Measurements from ENCODE around the gene SLC2A14. TPM values are rescaled to one million over a fixed set of nuclear protein-coding genes. Genes with fewer than 3 reads are reported as not detected.
"Not testable (repeated sequence)": the region's sequence is repeated elsewhere in the genome, so short reads cannot be mapped to it uniquely, and the experiment has no call there.

Gene SLC2A14
- total RNA-seq, 4 donors from 2014 or later, result 0.59 to 1.9 (median 0.83) TPM; not detected in 1

GRCh38 chr12:7870335-7870734 lies 2.4 kb downstream of the SLC2A14 start:
- H3K36me3 ChIP-seq, result no peaks in the 10 kb centered on the region
- H3K4me3 ChIP-seq, result no peak overlapping the region
- peaks cover 7% of the 10 kb centered on the region for H3K4me1 ChIP-seq
- TF ChIP-seq CTCF (IDR thresholded peaks at IDR 0.05) (no peak), EP300 (IDR thresholded peaks at IDR 0.05) (no peak)
- 69% methylated on average over 3 of the region's 3 CpGs for WGBS
- no peaks in the 10 kb centered on the region for H3K9me3 ChIP-seq
- H3K27ac ChIP-seq, result no peak overlapping the region
- no peak for DNase-seq (ENCODE audit: low spot score in 2 of 2)
- peaks cover 29% of the 10 kb centered on the region for H3K27me3 ChIP-seq

GRCh38 chr12:7869137-7869536 lies 3.6 kb downstream of the SLC2A14 start:
- Histone ChIP-seq H3K9me3 (no peaks in the 10 kb centered on the region), H3K36me3 (no peaks in the 10 kb centered on the region), H3K27me3 (peaks cover 29% of the 10 kb centered on the region), H3K4me1 (peaks cover 7% of the 10 kb centered on the region), H3K4me3 (no peak overlapping the region), H3K27ac (no peak overlapping the region)
- 54% methylated on average over 4 of the region's 4 CpGs for WGBS
- DNase-seq (ENCODE audit: low spot score in 2 of 2), result no peak
- no peak for TF ChIP-seq POLR2A (IDR thresholded peaks at IDR 0.05)
- no peak for TF ChIP-seq EP300 (IDR thresholded peaks at IDR 0.05)
- TF ChIP-seq CTCF (IDR thresholded peaks at IDR 0.05), result no peak
- TF ChIP-seq POLR2AphosphoS5 (IDR thresholded peaks at IDR 0.05), result no peak

GRCh38 chr12:7868391-7868790 lies 4.3 kb downstream of the SLC2A14 start:
- WGBS, result 78% methylated on average over 4 of the region's 4 CpGs
- Histone ChIP-seq H3K4me3 (no peak overlapping the region), H3K36me3 (no peaks in the 10 kb centered on the region), H3K4me1 (peaks cover 7% of the 10 kb centered on the region), H3K27ac (no peak overlapping the region), H3K27me3 (peaks cover 25% of the 10 kb centered on the region), H3K9me3 (no peaks in the 10 kb centered on the region)
- no peak for DNase-seq (ENCODE audit: low spot score in 2 of 2)
- no peak for TF ChIP-seq CTCF (IDR thresholded peaks at IDR 0.05)
- TF ChIP-seq EP300 (IDR thresholded peaks at IDR 0.05), result no peak
- no peak for TF ChIP-seq POLR2A (IDR thresholded peaks at IDR 0.05)
- no peak for TF ChIP-seq POLR2AphosphoS5 (IDR thresholded peaks at IDR 0.05)

GRCh38 chr12:7864601-7865150 lies 8.0 kb downstream of the SLC2A14 start:
- WGBS, result 87% methylated on average over 12 of the region's 12 CpGs
- no peak for DNase-seq (ENCODE audit: low spot score in 2 of 2)
- Histone ChIP-seq H3K27ac (no peak overlapping the region), H3K4me3 (no peak overlapping the region), H3K36me3 (no peaks in the 10 kb centered on the region), H3K9me3 (no peaks in the 10 kb centered on the region), H3K4me1 (peaks cover 4% of the 10 kb centered on the region), H3K27me3 (no peaks in the 10 kb centered on the region)
- no peak for TF ChIP-seq POLR2AphosphoS5 (IDR thresholded peaks at IDR 0.05)
- TF ChIP-seq CTCF (IDR thresholded peaks at IDR 0.05), result no peak
- TF ChIP-seq EP300 (IDR thresholded peaks at IDR 0.05), result no peak
- TF ChIP-seq POLR2A (IDR thresholded peaks at IDR 0.05), result no peak

- not testable (repeated sequence) for H3K4me3 ChIP-seq; H3K4me1 ChIP-seq; H3K27me3 ChIP-seq; H3K36me3 ChIP-seq; H3K27ac ChIP-seq; H3K9me3 ChIP-seq; DNase-seq (ENCODE audit: low spot score in 2 of 2)
- 78% methylated on average over 19 of the region's 20 CpGs for WGBS
Observed at GRCh38 chr12:7862814-7863348, 9.8 kb downstream of the SLC2A14 start.

- DNase-seq (ENCODE audit: low spot score in 2 of 2); H3K4me1 ChIP-seq; H3K9me3 ChIP-seq; H3K27me3 ChIP-seq; H3K36me3 ChIP-seq; H3K4me3 ChIP-seq; H3K27ac ChIP-seq: not testable (repeated sequence)
- WGBS, result 97% methylated on average over 12 of the region's 24 CpGs
Observed at GRCh38 chr12:7862301-7862700, 10.4 kb downstream of the SLC2A14 start.

Measured in suprapubic skin (tissue), 4 donors.